HK-2 (cell line): ENCODE results near the gene EPB41L4B.
"Not testable (repeated sequence)": the region's sequence is repeated elsewhere in the genome, so short reads cannot be mapped to it uniquely, and the experiment has no call there.

Source experiments
- DNase-seq: peaks from one replicate; pipeline ENCODE4 v3.0.0-alpha.2; 2018; ENCODE audit not compliant: unreplicated experiment

The EPB41L4B gene

DNA sequence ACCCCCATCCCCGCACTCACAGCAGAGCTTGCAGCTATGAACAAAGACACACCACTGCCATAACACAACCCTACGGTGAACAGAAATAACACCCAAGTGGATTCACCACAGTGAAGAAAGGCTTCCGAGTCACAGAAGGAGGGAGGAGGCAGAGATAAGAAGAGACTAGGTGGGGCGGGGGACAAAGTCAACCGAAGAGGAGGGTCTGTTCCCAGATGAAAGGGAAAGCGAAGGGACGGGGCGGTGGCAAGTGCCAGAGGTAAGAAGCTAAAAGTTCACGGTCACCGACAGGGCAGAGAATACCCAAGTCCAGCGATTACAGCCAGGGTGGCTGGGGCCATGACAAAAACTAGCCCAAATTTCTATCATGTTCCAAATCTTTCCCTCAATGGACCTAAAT lies 21.0 kb downstream of the EPB41L4B start:
- no peak for DNase-seq

DNA sequence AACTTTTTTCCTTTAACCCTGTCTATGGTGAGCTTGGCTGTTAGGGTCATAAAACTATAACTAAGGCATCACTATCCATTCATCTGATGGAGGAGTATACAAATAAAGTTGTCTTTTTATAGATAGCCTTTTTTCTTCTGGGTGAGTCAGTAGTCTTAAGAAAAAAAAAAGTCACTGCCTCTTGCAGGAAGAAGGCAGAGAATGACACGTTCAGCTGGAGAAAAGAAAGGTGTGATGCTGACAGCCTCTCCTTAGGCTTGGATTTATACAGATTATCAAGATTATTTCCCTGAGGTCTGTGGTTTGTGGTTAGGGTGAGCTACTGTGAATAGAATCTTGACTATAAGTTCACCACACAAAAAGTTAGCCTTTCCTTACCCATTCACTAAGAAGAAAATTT lies 23.0 kb downstream of the EPB41L4B start:
- peak; percentile 7 for DNase-seq

DNA sequence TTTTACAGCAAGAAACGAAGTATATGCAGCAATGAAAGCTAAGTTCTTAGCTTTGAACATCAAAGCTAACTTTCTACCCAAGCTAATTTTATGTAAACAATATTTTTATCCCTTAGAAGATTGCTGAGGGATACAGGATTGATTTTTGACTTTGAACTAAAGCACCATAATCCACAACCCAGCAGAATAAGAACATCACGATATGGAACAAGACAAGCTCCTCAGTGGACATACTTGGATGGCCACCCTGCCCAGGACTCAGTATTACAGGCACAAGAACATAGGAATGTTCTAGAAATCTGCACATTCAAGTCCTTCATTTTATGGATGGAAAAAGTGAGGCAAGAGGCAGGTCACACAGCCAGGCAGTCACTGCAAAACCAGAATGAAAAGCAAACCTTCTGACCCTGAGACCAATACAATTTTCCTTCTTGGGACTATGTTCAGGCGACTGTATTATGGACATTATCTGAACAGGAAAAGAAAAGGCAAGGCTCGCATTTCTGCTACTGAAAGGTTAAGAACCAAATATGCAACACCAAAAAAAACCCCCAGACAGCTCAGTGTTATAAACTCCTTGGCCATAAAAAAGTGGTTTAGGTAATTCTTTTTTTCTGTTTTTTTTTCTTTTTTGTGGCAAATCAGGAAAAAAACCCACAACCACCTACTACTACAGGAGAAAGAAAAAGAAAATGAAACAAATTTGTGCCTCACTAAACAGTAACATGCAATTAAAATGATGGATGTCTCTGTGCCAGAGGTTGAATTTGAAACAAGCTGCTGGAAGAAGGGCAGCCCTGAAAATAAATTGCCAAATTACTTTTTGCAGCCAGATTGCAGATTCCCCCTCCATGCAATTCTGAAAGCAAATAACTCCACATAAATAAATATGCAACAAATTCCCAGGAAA lies 25.4 kb downstream of the EPB41L4B start:
- DNase-seq: no peak

DNA sequence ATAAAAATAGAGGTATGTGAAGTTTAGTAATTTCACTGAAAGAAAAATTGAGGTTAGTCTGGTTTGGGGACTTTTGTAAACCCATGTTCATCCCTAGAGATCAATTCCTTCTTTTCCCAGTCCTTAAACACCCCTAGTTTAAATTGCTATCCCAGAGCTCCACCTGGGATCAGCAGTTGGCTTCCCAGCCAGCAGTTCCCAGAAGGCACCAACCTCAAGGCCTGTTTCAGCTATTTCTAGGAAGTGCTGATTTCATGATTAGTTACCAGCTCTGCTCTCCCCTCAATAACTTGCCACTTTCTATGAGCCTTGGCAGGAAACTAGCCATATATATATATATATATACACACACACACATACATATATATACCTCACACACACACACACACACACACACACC lies 30.5 kb downstream of the EPB41L4B start:
- DNase-seq: no peak

DNA sequence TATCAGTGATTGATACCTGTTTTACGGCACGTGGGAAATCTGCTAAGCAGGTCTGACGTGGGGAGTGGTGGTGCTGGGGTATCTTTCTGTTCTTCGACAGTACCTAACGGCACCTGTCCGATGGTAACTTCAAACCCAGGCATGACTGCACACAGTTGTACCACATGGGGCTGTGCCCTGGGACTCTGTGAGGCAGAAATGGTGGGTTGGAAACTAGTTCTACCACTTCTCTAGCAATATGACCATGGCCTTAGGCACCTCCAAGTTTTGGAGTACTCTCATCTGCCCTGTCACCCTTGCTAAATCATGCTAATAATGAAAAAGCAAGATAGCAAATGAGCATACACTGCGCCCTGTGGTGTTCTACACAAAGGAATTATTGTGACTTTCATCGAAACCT lies 30.9 kb downstream of the EPB41L4B start:
- no peak for DNase-seq

DNA sequence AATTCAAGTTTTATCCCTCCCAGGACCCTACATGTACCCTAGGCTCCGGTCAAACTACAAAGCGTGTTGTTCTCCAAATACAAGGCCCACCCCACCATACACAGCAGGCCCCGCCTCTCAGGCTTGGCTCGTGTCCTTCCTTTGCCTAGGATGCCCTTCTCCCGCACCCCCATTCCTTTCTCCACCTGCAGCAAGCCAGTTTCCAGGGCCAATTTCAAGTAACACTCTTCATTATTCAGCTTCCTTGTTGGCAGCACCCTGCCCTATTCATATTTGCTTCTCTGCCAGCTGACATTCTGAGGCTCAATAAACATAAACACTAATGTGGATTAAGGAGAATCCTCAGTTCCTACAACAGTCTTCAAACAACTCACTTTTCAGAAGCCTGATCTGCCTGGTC lies 31.7 kb downstream of the EPB41L4B start:
- DNase-seq: no peak

DNA sequence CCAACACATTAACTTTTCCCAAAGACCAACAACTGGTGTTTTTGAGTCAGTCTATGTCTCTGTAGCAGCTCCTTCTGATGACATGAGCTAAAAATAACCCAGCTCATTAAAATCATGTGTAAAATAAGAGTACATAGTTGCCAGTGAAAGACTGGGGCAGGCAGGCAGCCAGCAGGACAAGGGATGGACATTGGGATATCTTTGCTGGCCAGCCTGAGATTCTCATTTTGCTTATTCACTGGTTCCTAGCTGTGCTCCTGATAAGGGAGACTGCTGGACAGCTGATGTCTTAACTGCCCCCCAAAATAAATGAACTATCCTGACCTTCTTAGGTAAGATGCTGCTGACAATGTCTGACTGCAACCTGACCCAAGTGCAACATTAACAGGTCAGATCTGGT lies 33.9 kb downstream of the EPB41L4B start:
- no peak for DNase-seq

DNA sequence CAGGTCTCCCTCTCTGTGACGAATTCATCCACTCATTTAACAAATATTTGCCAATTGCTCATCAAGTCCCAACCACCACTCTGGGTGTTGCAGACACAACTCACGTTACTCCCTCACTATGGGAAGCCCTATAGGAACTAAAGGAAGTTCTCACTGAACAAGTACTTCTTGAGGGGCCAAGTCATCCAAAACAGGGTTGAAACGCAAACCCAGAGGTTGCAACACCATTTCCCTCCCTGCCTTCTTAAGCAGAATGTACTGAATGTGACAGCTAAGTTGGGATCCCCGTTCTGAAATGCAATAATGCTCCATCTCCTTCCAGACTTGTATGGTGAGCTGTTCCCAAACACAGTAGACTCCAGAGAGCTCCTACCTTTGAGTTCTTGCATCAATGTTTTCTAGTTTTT lies 34.3 kb downstream of the EPB41L4B start:
- no peak for DNase-seq

DNA sequence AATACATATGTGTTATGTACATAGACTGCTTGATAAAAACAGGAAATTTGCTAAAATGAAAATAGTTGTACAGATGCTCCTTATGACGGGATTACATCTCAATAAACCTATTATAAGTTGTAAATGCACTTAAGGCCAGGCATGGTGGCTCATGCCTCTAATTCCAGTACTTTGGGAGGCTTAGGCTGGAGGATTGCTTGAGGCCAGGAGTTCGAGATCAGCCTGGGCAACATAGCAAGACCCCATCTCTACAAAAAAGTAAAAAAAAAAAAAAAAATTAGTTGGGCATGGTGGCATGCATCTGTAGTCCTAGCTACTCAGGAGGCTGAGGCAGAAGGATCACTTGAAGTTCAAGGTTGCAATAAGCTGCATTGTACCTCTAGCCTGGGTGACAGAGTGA lies 37.2 kb downstream of the EPB41L4B start:
- not testable (repeated sequence) for DNase-seq

DNA sequence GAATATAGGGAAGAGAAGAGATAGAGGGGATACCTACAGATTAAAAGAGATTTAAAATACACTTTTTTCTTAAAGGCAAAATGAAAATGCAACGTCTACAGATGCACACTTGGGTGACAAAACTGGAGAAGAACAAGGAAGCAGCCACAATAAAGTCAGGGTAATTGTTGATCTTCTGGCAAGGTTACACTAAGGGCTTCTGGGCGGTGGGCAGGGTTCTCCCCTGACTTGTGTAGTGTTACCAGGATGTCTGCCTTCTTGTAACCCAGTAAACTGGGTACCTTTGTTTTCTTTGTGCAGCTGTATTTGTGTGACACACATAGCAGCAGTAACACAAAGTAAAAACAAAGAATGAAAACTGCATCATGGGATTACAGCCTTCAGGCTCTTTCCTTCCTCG lies 37.8 kb downstream of the EPB41L4B start:
- no peak for DNase-seq

DNA sequence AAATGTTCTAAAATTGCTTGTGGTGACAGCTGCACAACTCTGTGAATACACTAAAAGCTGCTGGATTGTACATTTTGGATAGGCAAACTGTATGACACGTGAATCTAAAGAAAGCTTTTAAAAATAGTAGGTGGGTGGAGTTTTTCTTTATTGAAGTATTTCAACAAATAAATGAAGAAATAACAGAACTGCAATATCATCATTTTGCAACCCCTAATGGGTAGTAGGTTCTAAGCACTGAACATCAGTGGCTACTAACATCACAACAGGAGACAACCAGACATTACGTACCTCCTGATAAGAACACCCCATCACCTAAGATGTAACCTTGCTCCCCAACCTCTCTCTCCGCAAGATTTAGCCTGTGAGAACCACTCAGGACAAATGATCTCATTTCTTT lies 38.6 kb downstream of the EPB41L4B start:
- DNase-seq: no peak

DNA sequence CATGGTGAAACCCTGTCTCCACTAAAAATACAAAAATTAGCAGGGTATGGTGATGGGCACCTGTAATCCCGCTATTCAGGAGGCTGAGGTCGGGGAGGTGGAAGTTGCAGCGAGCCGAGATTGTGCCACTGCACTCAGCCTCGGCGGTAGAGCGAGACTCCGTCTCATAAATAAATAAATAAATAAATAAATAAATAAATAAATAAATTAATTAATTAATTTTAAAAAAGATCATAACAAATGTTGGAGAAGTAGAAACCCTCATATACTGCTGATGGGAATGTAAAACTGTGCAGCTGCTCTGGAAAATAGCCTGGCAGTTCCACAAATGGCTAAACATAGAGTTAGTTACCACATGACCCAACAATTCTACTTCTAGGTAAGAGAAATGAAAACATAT lies 39.3 kb downstream of the EPB41L4B start:
- no peak for DNase-seq

DNA sequence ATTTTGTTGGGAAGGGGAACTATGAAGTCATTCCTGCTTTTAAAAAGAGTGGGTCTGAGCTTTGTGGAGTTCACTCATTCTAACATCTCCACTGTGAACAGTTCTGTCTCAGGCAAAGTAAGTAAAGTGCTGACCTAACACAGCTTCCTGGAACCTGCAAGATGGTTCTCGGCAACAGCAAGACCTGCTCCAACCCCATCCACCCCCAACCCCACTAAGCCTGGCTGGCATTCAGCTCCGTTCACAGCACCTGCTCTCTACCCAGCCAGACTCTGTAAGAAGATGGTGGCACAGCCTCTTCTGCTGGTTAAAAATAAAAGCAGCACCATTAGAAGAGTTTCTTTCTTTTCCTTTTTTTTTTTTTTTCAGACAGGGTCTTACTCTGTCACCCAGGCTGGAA lies 42.0 kb downstream of the EPB41L4B start:
- DNase-seq: no peak

DNA sequence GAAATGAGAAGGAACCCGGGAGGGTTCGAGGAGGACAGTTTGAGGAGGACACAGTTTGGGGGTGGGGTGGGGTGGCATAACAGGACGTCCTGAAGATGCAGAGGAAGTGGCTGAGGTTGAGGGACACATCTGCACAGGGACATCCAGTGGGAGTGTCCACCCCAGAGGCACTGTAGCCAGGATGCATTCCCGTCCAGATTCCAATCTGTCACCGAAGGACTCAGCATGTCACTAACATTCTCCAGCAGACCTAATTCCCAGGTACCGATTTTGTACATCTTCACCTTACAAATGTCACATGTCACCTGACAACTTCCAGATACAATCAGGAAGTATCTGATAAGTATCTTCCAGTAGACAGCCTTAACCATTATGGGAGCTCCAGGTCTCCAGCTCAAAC lies 42.6 kb downstream of the EPB41L4B start:
- DNase-seq: no peak

DNA sequence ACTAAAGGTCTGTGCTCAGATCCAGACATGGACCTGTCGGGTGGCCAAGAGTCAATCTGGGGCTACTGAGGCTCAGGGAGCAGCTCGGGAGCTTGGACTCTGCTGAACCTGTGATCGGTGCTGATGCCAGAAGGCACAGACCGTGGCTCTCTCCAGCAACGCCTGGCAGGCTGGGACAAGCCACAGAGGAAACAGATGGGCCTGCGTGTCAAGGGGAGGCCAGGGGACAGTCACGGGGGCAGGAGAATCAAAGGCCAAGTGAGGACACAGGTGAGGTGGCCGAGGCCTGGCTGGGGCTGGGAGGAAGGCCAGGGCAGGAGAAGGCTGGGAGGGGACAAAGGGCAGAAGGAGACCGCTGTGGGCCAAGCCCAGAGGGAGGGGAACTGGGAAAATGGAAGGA lies 43.4 kb downstream of the EPB41L4B start:
- DNase-seq: no peak

DNA sequence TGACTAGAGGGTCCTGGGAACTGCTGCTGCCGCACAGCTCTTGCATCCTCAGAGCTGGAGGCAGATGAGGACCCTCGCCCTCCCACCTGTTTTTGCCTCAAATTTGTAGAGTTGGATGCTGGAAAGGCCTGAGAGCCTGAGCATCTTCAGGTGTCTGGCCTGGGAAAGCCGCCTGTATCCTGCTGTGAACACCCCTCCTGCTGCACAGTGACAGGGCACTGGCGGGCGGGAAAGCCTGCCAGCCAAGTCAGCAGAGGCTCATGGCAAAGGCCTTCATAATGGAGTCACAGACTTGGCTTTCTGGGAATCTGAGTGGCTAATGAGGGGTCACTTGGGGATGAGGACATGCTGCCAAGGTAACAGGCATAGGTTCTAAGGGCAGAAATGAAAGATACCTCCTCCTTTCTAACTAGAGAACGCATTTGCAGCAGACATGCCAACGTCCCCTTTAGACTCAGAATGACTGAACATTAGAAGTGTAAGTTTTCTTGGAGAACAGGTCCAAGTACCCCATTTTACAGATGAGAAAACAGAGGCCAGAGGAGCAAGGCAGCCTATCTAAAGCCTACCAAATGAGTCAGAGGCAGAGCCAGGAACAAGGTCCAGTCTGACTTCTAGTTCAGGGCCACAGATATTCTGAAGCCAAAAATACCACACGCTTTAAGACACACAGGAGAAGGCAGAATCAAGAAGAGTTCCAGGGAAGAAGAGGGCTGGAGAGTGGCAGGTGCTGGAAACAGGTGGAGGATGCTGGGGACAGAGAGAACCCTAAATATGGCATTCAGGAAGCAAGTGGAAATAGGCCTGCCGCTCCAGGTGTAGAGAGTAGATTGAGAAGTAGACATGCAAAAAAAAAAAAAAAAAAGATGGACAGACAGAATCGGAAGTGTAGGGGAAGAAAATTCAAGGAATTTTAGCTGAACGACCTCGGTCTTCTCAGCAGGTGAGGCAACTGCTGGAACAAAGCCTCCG lies 44.1 kb downstream of the EPB41L4B start:
- DNase-seq: no peak

DNA sequence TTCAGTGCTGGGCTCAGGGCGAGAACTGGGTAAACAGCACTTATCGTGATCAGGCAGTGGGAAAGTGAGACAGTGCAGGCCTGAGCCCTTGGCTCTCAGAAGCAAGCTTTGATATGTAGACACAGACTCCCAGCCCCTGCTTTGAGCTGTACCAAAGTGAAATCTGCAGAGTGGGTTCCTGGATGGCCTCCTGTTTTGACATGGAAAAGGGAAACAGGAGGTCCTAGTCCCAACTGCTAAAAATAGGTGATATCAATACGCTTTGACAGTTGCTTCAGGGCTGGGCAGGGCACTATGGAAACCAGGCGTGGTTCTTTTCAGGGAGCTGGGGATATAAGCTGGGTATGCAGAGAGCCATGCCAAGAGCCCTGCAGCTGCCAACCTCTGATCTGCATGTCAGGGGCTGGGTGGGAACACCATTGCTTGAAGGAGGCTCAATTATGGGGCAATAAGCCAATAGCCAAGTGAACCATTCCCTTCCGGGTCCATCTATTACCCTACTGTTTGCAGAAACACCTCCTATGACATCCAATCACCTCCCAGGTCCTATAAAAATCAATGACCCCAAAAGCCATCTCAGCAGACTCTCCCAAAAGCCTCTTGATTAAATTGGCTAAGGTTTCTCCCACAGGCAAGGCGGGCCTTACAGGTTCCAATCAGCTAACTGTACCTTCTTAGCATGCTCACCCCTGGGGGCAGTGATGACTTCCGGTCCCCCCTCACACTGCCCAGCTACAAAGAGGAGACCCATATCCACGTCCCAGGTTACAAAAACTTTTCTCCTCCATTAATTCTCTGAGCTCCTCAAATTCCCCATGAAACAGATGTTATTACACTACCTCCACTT lies 45.8 kb downstream of the EPB41L4B start:
- DNase-seq: no peak

DNA sequence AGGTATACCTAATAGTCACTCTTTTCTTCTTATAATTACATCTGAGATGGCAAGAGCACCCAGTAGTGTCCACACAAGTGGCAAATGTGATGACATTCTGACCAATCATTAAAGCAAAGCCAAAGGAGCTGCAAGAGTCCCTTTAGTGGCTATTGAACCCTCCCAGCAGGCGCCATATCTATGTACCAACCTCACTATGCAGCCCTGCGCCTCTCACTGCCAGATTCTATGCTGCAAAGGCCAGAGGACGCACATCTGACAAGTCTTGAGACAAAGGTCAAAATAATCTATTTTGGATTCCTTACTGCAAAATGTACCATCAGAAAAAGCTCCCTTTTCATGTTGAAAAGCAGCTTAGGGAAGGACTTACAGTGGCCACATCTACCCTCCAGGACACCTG lies 47.0 kb downstream of the EPB41L4B start:
- DNase-seq: no peak

DNA sequence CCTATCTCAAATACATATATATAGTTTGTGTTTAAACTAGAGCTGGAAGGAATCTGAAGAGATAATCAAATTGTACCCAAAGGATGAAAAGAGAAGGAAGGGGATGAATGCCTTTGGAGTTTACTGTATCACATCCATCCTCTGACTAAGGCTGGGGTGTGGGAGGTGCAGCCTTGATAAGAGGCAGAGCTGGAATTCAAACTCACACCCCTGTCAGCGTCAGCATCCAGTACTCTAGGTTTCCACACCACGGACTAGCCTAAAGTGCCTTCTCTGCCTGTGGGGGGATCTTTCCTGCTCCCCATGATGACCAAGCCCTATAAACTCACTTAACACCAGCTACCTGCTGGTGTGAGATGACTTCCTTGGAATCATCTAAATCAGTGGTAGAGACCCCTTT lies 48.1 kb downstream of the EPB41L4B start:
- no peak for DNase-seq

DNA sequence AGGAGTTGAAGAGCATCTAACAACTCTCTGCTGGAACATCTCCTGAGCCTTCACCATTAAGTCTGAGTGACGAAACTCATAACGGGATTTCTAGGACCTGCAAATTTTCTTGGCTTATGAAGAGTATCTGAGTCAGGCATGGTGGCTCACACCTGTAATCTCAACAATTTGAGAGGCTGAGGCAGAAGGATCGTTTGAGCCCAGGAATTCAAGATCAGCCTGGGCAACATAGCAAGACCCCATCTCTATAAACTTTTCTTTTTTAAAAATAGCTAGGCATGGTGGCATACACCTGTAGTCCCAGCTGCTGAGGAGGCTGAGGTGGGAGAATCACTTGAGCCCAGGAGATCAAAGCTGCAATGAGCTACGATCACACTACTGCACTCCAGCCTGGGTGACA lies 48.8 kb downstream of the EPB41L4B start:
- no peak for DNase-seq

DNA sequence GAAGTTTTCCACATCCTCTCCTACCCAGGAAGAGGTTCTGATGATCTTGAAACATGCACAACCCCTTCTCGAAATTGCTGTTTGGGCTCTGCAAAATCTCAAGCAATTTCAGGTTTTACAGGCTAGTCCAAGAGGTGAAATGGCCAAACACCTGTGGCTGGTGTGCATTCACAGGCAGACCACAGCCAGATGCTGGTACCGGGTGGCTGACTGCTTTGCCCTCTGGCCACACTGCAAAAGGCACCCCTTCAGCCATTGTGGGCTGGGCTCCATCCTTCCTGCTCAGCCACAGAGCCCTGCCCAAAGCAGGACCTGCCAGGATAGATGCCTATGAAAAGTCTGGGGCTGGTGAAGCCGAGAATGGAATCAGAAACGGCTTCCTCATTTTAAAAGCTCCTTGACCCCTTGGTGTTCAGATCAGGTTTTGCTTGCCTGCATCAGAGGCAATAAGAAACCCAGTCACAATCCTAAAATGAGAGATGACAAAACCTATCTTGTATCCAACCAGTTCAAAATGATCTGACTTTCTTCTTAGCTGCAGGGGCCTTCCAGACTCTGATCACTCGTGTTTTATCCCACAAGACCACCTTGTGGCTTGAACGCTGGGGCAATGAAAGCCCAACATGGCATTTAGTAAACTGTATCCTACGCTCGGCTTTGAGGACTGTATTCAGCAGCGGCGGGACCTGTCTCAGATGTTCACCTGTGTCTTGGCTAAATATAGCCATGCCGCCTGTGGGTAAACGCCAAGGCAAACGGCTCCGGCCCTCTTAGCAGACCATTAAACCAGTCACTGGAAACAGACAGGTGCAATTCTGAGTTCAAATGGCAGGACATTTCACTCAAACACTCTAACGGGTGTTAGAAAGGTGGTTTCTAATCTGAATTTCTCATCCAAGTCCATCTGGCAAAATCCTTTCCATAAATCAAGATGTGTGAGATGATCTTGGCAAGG lies 49.6 kb downstream of the EPB41L4B start:
- no peak for DNase-seq
